SU-DHL-6 (cell line): ENCODE measurements around the gene SYVN1.
A peak's percentile ranks its signal among the peaks of the same experiment; 100 is the strongest.
"Not testable (repeated sequence)": the region's sequence is repeated elsewhere in the genome, so short reads cannot be mapped to it uniquely, and the experiment has no call there.

ENCODE experiments used
- H2AFZ ChIP-seq: fragments of 200-600 bp; sonication (generic); 2 replicates; pipeline ENCODE4 v1.6.1; 2014; ENCODE audit warnings: low read depth, mild to moderate bottlenecking, moderate library complexity, mixed read lengths, antibody characterized with exemption, low read length; ENCODE audit not compliant: severe bottlenecking
- H3F3A ChIP-seq: fragments of 200-600 bp; shearing (Covaris generic); 2 replicates; pipeline ENCODE4 v1.6.0; 2016; ENCODE audit warnings: antibody characterized with exemption, mild to moderate bottlenecking; ENCODE audit not compliant: insufficient read depth
- H3K27ac ChIP-seq: fragments of 200-600 bp; sonication (generic); 2 replicates; pipeline ENCODE4 v1.5.1; 2016; ENCODE audit warnings: low read depth, mild to moderate bottlenecking, low read length, moderate library complexity, mixed read lengths
- H3K27me3 ChIP-seq: fragments of 200-600 bp; sonication (generic), shearing (Covaris generic); 2 replicates; pipeline ENCODE4 v1.6.0; 2014; ENCODE audit warnings: mild to moderate bottlenecking, low read length
- H3K36me3 ChIP-seq: fragments of 200-600 bp; sonication (generic); 2 replicates; pipeline ENCODE4 v1.6.1; 2014; ENCODE audit warnings: mild to moderate bottlenecking, low read length, mixed read lengths
- H3K4me2 ChIP-seq: fragments of 300-600, 200-600 bp; shearing (Covaris generic), sonication (generic); 2 replicates; pipeline ENCODE4 v1.6.0; 2014; ENCODE audit warnings: low read length, low read depth, mild to moderate bottlenecking; ENCODE audit not compliant: poor library complexity, severe bottlenecking
- H3K4me3 ChIP-seq: fragments of 200-600 bp; sonication (generic); 2 replicates; pipeline ENCODE4 v1.5.1; 2014; ENCODE audit warnings: antibody characterized with exemption, low read length, mild to moderate bottlenecking, mixed read lengths; ENCODE audit not compliant: insufficient read depth, poor library complexity, severe bottlenecking
- H3K79me2 ChIP-seq: fragments of 200-600 bp; sonication (generic); 2 replicates; pipeline ENCODE4 v1.6.1; 2014; ENCODE audit warnings: mild to moderate bottlenecking, low read length, moderate library complexity; ENCODE audit not compliant: insufficient read depth
- H3K9ac ChIP-seq: fragments of 200-600 bp; sonication (generic); 2 replicates; pipeline ENCODE4 v1.7.0; 2014; ENCODE audit warnings: mild to moderate bottlenecking, low read length
- H3K9me2 ChIP-seq: fragments of 200-600 bp; sonication (generic); replicated peaks from 2 replicates; pipeline ENCODE4 v1.6.1; 2014; ENCODE audit warnings: low read length; ENCODE audit not compliant: insufficient read depth
- H3K9me3 ChIP-seq: fragments of 200-600 bp; sonication (generic); 2 replicates; pipeline ENCODE4 v1.6.1; 2014; ENCODE audit warnings: low read length, mixed read lengths; ENCODE audit not compliant: insufficient read depth
- H4K20me1 ChIP-seq: fragments of 200-600 bp; sonication (generic); 2 replicates; pipeline ENCODE4 v1.6.1; 2014; ENCODE audit warnings: low read depth, mild to moderate bottlenecking, antibody characterized with exemption, low read length, moderate library complexity, mixed read lengths
- CTCF ChIP-seq: fragments of 200-600 bp; sonication (generic); IDR thresholded peaks from one replicate; pipeline ENCODE4 v1.5.1; 2017; ENCODE audit warnings: antibody characterized with exemption, mild to moderate bottlenecking, low read length, moderate library complexity; ENCODE audit not compliant: insufficient read depth, poor library complexity, severe bottlenecking
- EZH2phosphoT487 ChIP-seq: fragments of 200-600 bp; sonication (generic), shearing (Covaris generic); conservative IDR thresholded peaks from 2 replicates; pipeline ENCODE4 v1.6.1; 2018; ENCODE audit warnings: mild to moderate bottlenecking, antibody characterized with exemption, low read length, moderate library complexity, mixed read lengths

Gene SYVN1

GRCh38 chr11:65120831-65121230 is 13.5 kb downstream of the SYVN1 start:
- Histone ChIP-seq H4K20me1 (no peaks in the 10 kb centered on the region), H3K4me2 (peak overlapping the region; percentile 87), H3K27ac (peak overlapping the region; percentile 71), H3K9ac (peak overlapping the region; percentile 95), H3K9me2 (no peaks in the 10 kb centered on the region), H2AFZ (no peak overlapping the region), H3K36me3 (peaks cover 13% of the 10 kb centered on the region; the same call in 1 of the 2 replicates), H3K9me3 (no peaks in the 10 kb centered on the region), H3K4me3 (peak overlapping the region; percentile 89), H3K27me3 (no peaks in the 10 kb centered on the region), H3F3A (peaks cover 38% of the 10 kb centered on the region), H3K79me2 (peaks cover 38% of the 10 kb centered on the region)
- TF ChIP-seq EZH2phosphoT487: no peak
- no peak for TF ChIP-seq CTCF

- peak overlapping the region; percentile 95 for H3K9ac ChIP-seq
- H3K36me3 ChIP-seq: peaks cover 13% of the 10 kb centered on the region; the same call in 1 of the 2 replicates
- no peaks in the 10 kb centered on the region for H4K20me1 ChIP-seq
- H3F3A ChIP-seq: peaks cover 35% of the 10 kb centered on the region
- no peak overlapping the region for H2AFZ ChIP-seq
- peak overlapping the region; percentile 87 for H3K4me2 ChIP-seq
- no peaks in the 10 kb centered on the region for H3K9me2 ChIP-seq
- H3K9me3 ChIP-seq: no peaks in the 10 kb centered on the region
- H3K27me3 ChIP-seq: no peaks in the 10 kb centered on the region
- H3K4me3 ChIP-seq: no peak overlapping the region
- H3K79me2 ChIP-seq: peaks cover 34% of the 10 kb centered on the region
- TF ChIP-seq CTCF (no peak), EZH2phosphoT487 (no peak)
- peak overlapping the region; percentile 71 for H3K27ac ChIP-seq
Measured at GRCh38 chr11:65119670-65119995, 14.7 kb downstream of the SYVN1 start.

GRCh38 chr11:65118891-65119669 is 15.2 kb downstream of the SYVN1 start:
- Histone ChIP-seq H3K36me3 (peaks cover 13% of the 10 kb centered on the region; the same call in 1 of the 2 replicates), H3F3A (peaks cover 38% of the 10 kb centered on the region), H3K79me2 (peaks cover 34% of the 10 kb centered on the region), H3K9ac (peak overlapping the region; percentile 95; the same call in 1 of the 2 replicates), H3K27ac (peak overlapping the region; percentile 71)
- H2AFZ ChIP-seq, H3K4me2 ChIP-seq, H3K27me3 ChIP-seq, H3K9me3 ChIP-seq, H4K20me1 ChIP-seq, H3K9me2 ChIP-seq, H3K4me3 ChIP-seq: not testable (repeated sequence)

- Histone ChIP-seq H2AFZ (no peak overlapping the region), H3K36me3 (peaks cover 13% of the 10 kb centered on the region; the same call in 1 of the 2 replicates), H3K9me2 (no peaks in the 10 kb centered on the region), H3K79me2 (peaks cover 33% of the 10 kb centered on the region), H3K4me3 (no peak overlapping the region), H3F3A (peaks cover 46% of the 10 kb centered on the region), H3K27me3 (no peaks in the 10 kb centered on the region), H3K4me2 (no peak overlapping the region), H3K9ac (0 out of 2 replicates have a peak overlapping the region, but pooled peaks have one; percentile 1), H3K9me3 (no peaks in the 10 kb centered on the region), H3K27ac (peak overlapping the region; percentile 71; the same call in 1 of the 2 replicates), H4K20me1 (no peaks in the 10 kb centered on the region)
- TF ChIP-seq CTCF (no peak), EZH2phosphoT487 (no peak)
Measured at GRCh38 chr11:65118097-65118837, 16.1 kb downstream of the SYVN1 start.
